ENCODE data around the gene PGF. TPM values are rescaled to one million over a fixed set of nuclear protein-coding genes. Genes with fewer than 3 reads are reported as not detected.

Gene PGF
- total RNA-seq, 2 experiments from 2014 or later = 0.21 TPM; not detected in 1

- H3K27ac Mint-ChIP-seq = no peak overlapping the region
- H3K4me3 Mint-ChIP-seq = no peak overlapping the region
- no peaks in the 10 kb centered on the region for H3K4me1 Mint-ChIP-seq (ENCODE audit: low read depth)
- H3K36me3 Mint-ChIP-seq (ENCODE audit: low read depth) = no peaks in the 10 kb centered on the region
- ATAC-seq (no peak), DNase-seq (no peak)
- H3K9me3 Mint-ChIP-seq (ENCODE audit: insufficient read depth) = no peaks in the 10 kb centered on the region
- no peaks in the 10 kb centered on the region for H3K27me3 Mint-ChIP-seq (ENCODE audit: low read depth)
- ChIA-PET POLR2A (no interaction called here), CTCF (interaction anchor here (14.8 kb wide), 1 partner anchor 54 kb away, joined by 552 read pairs; no protein-coding TSS in a partner anchor)
Measured at GRCh38 chr14:74912801-74913200, 42.6 kb downstream of the PGF start.

DNA sequence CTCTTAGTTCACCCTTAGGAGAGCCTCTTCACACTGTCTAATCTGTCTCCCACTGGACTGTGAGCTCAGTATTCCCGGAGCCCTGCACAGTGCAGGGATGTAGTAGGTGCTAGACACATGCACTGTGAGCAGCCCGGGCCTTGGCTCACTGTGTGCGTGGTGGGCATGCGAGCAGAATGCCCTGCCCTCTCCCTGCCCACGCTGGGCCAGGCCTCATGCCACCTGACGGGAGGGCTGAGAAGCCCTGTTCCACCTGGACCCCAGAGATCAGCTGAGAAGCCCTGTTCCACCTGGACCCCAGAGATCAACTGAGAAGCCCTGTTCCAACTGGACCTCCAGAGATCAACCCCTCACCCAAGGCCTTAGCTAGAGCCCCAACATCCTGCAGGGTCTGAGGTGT lies 43.3 kb downstream of the PGF start:
- ChIA-PET CTCF (interaction anchor here (0.9 to 14.8 kb wide), 2 partner anchors 11 to 53 kb away, joined by 3 to 552 read pairs; partner anchors contain the start of gene RPS6KL1), POLR2A (no interaction called here)
- Mint-ChIP-seq H3K27me3 (ENCODE audit: low read depth) (no peaks in the 10 kb centered on the region), H3K27ac (no peak overlapping the region), H3K4me3 (no peak overlapping the region), H3K36me3 (ENCODE audit: low read depth) (no peaks in the 10 kb centered on the region), H3K9me3 (ENCODE audit: insufficient read depth) (no peaks in the 10 kb centered on the region), H3K4me1 (ENCODE audit: low read depth) (no peaks in the 10 kb centered on the region)
- DNase-seq (no peak), ATAC-seq (no peak)

DNA sequence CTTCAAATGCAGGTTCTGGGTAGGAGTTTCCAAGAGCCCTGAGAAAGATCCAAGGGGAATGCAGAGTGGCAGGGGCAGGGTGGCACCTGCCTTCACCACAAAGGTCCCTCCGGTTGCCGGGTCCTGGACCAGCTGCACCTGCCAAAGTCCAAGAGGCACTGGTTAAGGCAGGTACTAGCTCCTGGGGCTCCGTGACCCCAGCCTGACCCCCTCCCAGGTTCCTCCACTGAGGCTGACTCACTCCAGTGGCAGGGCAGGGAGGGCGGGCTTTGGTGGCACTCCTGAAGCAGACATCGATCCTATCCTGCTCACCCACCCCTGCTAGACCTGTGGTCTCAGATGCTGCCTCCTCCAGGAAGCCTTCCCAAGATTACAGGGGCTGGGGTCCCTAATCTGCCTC lies 43.7 kb downstream of the PGF start:
- no peaks in the 10 kb centered on the region for H3K27me3 Mint-ChIP-seq (ENCODE audit: low read depth)
- DNase-seq (no peak), ATAC-seq (no peak)
- H3K4me1 Mint-ChIP-seq (ENCODE audit: low read depth) = no peaks in the 10 kb centered on the region
- H3K9me3 Mint-ChIP-seq (ENCODE audit: insufficient read depth) = no peaks in the 10 kb centered on the region
- H3K4me3 Mint-ChIP-seq = no peak overlapping the region
- ChIA-PET CTCF (interaction anchor here (0.9 to 14.8 kb wide), 2 partner anchors 11 to 53 kb away, joined by 3 to 552 read pairs; partner anchors contain the start of gene RPS6KL1), POLR2A (no interaction called here)
- H3K27ac Mint-ChIP-seq = no peak overlapping the region
- H3K36me3 Mint-ChIP-seq (ENCODE audit: low read depth) = no peaks in the 10 kb centered on the region

GRCh38 chr14:74911221-74911620 lies 44.2 kb downstream of the PGF start:
- Mint-ChIP-seq H3K4me3 (no peak overlapping the region), H3K27ac (no peak overlapping the region), H3K4me1 (ENCODE audit: low read depth) (no peaks in the 10 kb centered on the region), H3K9me3 (ENCODE audit: insufficient read depth) (no peaks in the 10 kb centered on the region), H3K36me3 (ENCODE audit: low read depth) (no peaks in the 10 kb centered on the region), H3K27me3 (ENCODE audit: low read depth) (no peaks in the 10 kb centered on the region)
- no peak for DNase-seq
- no peak for ATAC-seq
- CTCF ChIA-PET = interaction anchor here (0.9 to 14.8 kb wide), 2 partner anchors 12 to 53 kb away, joined by 3 to 552 read pairs; partner anchors contain the start of gene RPS6KL1
- POLR2A ChIA-PET = no interaction called here

DNA sequence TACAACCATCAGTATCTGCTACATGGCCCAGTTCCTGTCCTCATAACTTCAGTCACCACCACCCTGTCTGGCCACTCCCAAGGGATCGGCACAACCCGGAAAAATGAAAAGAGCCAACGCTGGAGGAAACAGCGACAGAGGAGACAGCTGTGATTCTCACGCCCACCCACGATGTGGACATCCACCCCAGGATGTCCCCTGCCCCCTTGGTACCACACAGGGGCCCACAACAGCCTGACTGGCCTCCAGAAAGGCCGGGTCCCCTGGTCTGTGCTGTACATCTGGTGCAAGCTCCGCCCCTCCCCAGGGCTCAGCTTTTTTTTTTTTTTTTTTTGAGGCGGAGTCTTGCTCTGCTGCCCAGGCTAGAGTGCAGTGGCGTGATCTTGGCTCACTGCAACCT lies 44.8 kb downstream of the PGF start:
- Mint-ChIP-seq H3K4me1 (ENCODE audit: low read depth) (peaks cover 3% of the 10 kb centered on the region), H3K9me3 (ENCODE audit: insufficient read depth) (no peaks in the 10 kb centered on the region), H3K4me3 (no peak overlapping the region), H3K27me3 (ENCODE audit: low read depth) (no peaks in the 10 kb centered on the region), H3K27ac (no peak overlapping the region), H3K36me3 (ENCODE audit: low read depth) (no peaks in the 10 kb centered on the region)
- ChIA-PET POLR2A (no interaction called here), CTCF (interaction anchor here (14.8 kb wide), 1 partner anchor 52 kb away, joined by 552 read pairs; no protein-coding TSS in a partner anchor)
- DNase-seq (no peak), ATAC-seq (no peak)

- Mint-ChIP-seq H3K4me1 (ENCODE audit: low read depth) (peaks cover 5% of the 10 kb centered on the region), H3K27me3 (ENCODE audit: low read depth) (no peaks in the 10 kb centered on the region), H3K27ac (no peak overlapping the region), H3K36me3 (ENCODE audit: low read depth) (peaks cover under 1% of the 10 kb centered on the region), H3K9me3 (ENCODE audit: insufficient read depth) (no peaks in the 10 kb centered on the region), H3K4me3 (no peak overlapping the region)
- CTCF ChIA-PET = interaction anchor here (14.8 kb wide), 1 partner anchor 51 kb away, joined by 552 read pairs; no protein-coding TSS in a partner anchor
- ATAC-seq (no peak), DNase-seq (no peak)
- POLR2A ChIA-PET = no interaction called here
Measured at GRCh38 chr14:74909911-74910310, 45.5 kb downstream of the PGF start.

- H3K4me3 Mint-ChIP-seq = no peak overlapping the region
- CTCF ChIA-PET = interaction anchor here (14.8 kb wide), 1 partner anchor 51 kb away, joined by 552 read pairs; no protein-coding TSS in a partner anchor
- H3K27ac Mint-ChIP-seq = no peak overlapping the region
- ATAC-seq (no peak), DNase-seq (no peak)
- POLR2A ChIA-PET = no interaction called here
- no peaks in the 10 kb centered on the region for H3K9me3 Mint-ChIP-seq (ENCODE audit: insufficient read depth)
- H3K4me1 Mint-ChIP-seq (ENCODE audit: low read depth) = peaks cover 5% of the 10 kb centered on the region
- no peaks in the 10 kb centered on the region for H3K27me3 Mint-ChIP-seq (ENCODE audit: low read depth)
- peaks cover 5% of the 10 kb centered on the region for H3K36me3 Mint-ChIP-seq (ENCODE audit: low read depth)
Measured at GRCh38 chr14:74909501-74909900, 45.9 kb downstream of the PGF start.

DNA sequence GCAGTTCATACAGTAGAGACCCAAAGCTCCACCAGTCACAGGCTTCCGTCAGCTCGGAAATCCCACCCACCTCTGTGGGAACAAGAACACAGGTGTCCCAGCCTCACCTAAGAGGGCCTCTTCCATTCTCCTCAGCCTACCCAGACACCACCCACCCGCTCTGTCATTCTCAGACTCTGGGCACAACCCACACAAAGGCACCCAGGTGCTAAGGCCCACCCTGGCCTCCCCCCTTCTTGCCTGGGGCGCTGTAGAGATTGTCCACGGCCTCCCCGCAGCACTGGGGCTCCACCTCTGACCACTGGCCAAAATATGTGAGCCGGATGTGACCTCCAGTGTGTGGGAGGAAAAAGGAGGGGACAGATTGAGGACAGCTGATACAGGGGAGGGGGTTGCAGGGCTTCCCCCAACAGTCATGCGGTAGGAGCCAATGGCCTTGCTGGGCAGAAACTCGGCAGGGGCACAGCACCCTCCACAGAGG lies 46.5 kb downstream of the PGF start:
- POLR2A ChIA-PET = no interaction called here
- Mint-ChIP-seq H3K27ac (no peak overlapping the region), H3K27me3 (ENCODE audit: low read depth) (no peaks in the 10 kb centered on the region), H3K4me3 (no peak overlapping the region), H3K9me3 (ENCODE audit: insufficient read depth) (no peaks in the 10 kb centered on the region), H3K4me1 (ENCODE audit: low read depth) (peaks cover 5% of the 10 kb centered on the region), H3K36me3 (ENCODE audit: low read depth) (peaks cover 9% of the 10 kb centered on the region)
- no peak for DNase-seq
- ATAC-seq = no peak
- CTCF ChIA-PET = interaction anchor here (5.2 to 14.8 kb wide), 3 partner anchors 17 to 50 kb away, joined by 72 to 552 read pairs (median 119); partner anchors contain the start of genes DLST and PROX2

- no peak for ATAC-seq
Measured at GRCh38 chr14:74907744-74908143, 47.7 kb downstream of the PGF start.

DNA sequence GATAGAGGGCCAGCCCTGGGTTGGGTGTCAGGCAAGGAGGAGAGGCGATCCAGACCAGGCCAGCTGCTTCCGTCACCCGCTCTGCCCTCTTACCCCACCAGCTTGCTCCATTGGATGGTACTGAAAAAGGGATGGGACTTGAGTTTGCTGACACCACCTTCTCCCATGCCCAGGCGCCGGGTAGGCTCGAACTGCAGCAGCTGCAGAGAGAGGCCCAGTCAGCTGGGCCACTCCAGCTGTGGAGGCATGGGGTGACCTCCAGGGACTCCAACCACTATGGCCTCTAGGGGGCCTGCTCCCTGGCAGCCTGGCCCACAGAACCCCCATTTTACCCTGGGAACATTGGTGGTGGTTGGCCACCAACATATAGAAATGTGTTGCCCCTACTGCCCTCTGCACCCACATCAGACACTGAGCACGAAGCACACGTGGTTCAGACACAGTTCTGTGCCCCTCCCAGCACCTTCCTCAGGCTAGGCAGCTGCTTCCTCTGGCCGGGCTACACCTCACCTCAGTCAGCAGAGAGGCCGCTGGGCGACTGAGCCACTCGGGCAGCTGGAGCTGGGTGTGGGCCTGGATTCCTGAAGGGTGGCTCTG lies 48.4 kb downstream of the PGF start:
- ChIA-PET POLR2A (interaction anchor here (0.6 to 1.1 kb wide), 2 partner anchors 10 to 46 kb away, joined by 3 to 4 read pairs; no protein-coding TSS in a partner anchor), CTCF (interaction anchor here (0.7 to 14.8 kb wide), 14 partner anchors 10 to 194 kb away, joined by 3 to 552 read pairs (median 13); partner anchors contain the start of genes DLST, PROX2 and RPS6KL1)
- H3K4me3 Mint-ChIP-seq = no peak overlapping the region
- no peak for DNase-seq
- H3K9me3 Mint-ChIP-seq (ENCODE audit: insufficient read depth) = no peaks in the 10 kb centered on the region
- peak overlapping the region; percentile 61 for H3K27ac Mint-ChIP-seq
- peaks cover 12% of the 10 kb centered on the region for H3K4me1 Mint-ChIP-seq (ENCODE audit: low read depth)
- ATAC-seq = no peak
- H3K27me3 Mint-ChIP-seq (ENCODE audit: low read depth) = no peaks in the 10 kb centered on the region
- H3K36me3 Mint-ChIP-seq (ENCODE audit: low read depth) = peaks cover 24% of the 10 kb centered on the region

More at GRCh38 chr14:74907744-74908143, 47.7 kb downstream of the PGF start:
- POLR2A ChIA-PET = no interaction called here
- H3K9me3 Mint-ChIP-seq (ENCODE audit: insufficient read depth) = no peaks in the 10 kb centered on the region
- H3K27ac Mint-ChIP-seq = no peak overlapping the region
- CTCF ChIA-PET = interaction anchor here (0.9 to 14.8 kb wide), 7 partner anchors 10 to 180 kb away, joined by 3 to 552 read pairs (median 8); partner anchors contain the start of genes DLST, PROX2 and RPS6KL1
- DNase-seq = no peak
- no peak overlapping the region for H3K4me3 Mint-ChIP-seq
- H3K4me1 Mint-ChIP-seq (ENCODE audit: low read depth) = peaks cover 10% of the 10 kb centered on the region
- H3K36me3 Mint-ChIP-seq (ENCODE audit: low read depth) = peaks cover 18% of the 10 kb centered on the region
- no peaks in the 10 kb centered on the region for H3K27me3 Mint-ChIP-seq (ENCODE audit: low read depth)

GRCh38 chr14:74905595-74906142 lies 49.7 kb downstream of the PGF start:
- POLR2A ChIA-PET = interaction anchor here (0.5 to 2.0 kb wide), 8 partner anchors 12 to 184 kb away, joined by 3 to 17 read pairs (median 4); no protein-coding TSS in a partner anchor
- ATAC-seq (peak; percentile 65), DNase-seq (peak; percentile 81)
- CTCF ChIA-PET = interaction anchor here (0.6 to 14.8 kb wide), 35 partner anchors 8 to 608 kb away, joined by 3 to 552 read pairs (median 6); partner anchors contain the start of genes ACYP1, DLST, PROX2 and RPS6KL1
- Mint-ChIP-seq H3K4me3 (no peak overlapping the region), H3K9me3 (ENCODE audit: insufficient read depth) (no peaks in the 10 kb centered on the region), H3K36me3 (ENCODE audit: low read depth) (peaks cover 34% of the 10 kb centered on the region), H3K4me1 (ENCODE audit: low read depth) (peaks cover 12% of the 10 kb centered on the region), H3K27ac (peak overlapping the region; percentile 50), H3K27me3 (ENCODE audit: low read depth) (no peaks in the 10 kb centered on the region)

All from activated CD8-positive, alpha-beta T cell treated with anti-CD3 and anti-CD28 coated beads, Interleukin-2, amount 10 ng/mL, durations not matched to agents 7 days and 5 days (primary cell).